ENCODE results near the gene YEATS2. TPM values are rescaled to one million over a fixed set of nuclear protein-coding genes. Genes with fewer than 3 reads are reported as not detected.
"Not testable (repeated sequence)": the region's sequence is repeated elsewhere in the genome, so short reads cannot be mapped to it uniquely, and the experiment has no call there.

The YEATS2 gene
- total and polyA plus RNA-seq, 2 experiments from 2014 or later: 15.2 to 72.8 TPM

DNA sequence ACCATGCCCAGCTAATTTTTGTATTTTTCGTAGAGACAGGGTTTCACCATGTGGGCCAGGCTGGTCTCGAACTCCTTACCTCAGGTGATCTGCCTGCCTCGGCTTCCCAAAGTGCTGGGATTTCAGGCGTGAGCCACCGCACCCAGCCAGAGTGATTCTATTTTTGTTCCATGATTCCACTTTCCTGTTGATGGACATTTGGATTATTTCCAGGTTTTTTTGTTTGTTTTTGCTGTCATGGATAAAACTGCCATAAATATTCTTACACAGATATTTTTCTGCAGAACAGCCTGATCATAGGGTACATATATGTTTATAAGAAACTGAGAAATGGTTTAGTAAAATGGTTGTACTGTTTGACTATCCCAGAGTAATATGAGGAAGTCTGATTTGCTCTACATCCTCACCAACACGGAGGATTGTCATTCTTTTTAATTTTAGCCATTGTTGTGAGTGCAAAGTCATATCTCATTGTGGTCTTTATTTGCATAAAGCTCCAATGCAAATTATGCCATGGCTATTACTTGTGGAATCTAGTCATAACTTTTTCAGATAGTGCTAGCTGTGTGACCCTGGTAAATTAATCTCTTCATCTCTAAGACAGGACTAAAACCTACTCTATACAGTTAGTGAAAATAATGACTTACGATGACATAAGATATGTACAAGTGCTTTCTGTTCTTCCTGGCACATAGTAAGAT lies 85.1 kb downstream of the YEATS2 start (continued):
- TF ChIP-seq ZNF462 (CRISPR knock-in tag; IDR thresholded peaks at IDR 0.05) (no peak), STAT1 (IDR thresholded peaks at IDR 0.05; ENCODE audit: unreplicated experiment) (no peak), NANOG (IDR thresholded peaks at IDR 0.05; ENCODE audit: borderline replicate concordance) (no peak)
- TF ChIP-seq, protein P1, sequence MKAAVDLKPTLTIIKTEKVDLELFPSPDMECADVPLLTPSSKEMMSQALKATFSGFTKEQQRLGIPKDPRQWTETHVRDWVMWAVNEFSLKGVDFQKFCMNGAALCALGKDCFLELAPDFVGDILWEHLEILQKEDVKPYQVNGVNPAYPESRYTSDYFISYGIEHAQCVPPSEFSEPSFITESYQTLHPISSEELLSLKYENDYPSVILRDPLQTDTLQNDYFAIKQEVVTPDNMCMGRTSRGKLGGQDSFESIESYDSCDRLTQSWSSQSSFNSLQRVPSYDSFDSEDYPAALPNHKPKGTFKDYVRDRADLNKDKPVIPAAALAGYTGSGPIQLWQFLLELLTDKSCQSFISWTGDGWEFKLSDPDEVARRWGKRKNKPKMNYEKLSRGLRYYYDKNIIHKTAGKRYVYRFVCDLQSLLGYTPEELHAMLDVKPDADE (IDR thresholded peaks at IDR 0.05): no peak

GRCh38 chr3:183784503-183784902 lies 86.9 kb downstream of the YEATS2 start:
- DNase-seq (ENCODE audit: low spot score); H3K27me3 Mint-ChIP-seq (ENCODE audit: insufficient read depth, low read depth, poor library complexity); H3F3A ChIP-seq (replicated peaks; ENCODE audit: low read depth); H3K9me3 Mint-ChIP-seq; H2AFZ ChIP-seq; H3K4me2 ChIP-seq; H3K27ac Mint-ChIP-seq; H3K4me3 Mint-ChIP-seq; H3K4me1 Mint-ChIP-seq; H3K4me1 ChIP-seq (ENCODE audit: insufficient read depth); H3K27me3 ChIP-seq (ENCODE audit: insufficient read depth); H3K9me2 ChIP-seq (ENCODE audit: insufficient read depth); H3K4me3 ChIP-seq; H3K27ac ChIP-seq (ENCODE audit: low read depth); ATAC-seq: not testable (repeated sequence)
- H3K36me3 Mint-ChIP-seq (ENCODE audit: low read depth): peaks cover 83% of the 10 kb centered on the region
- H3K36me3 ChIP-seq (ENCODE audit: insufficient read depth): peaks cover 59% of the 10 kb centered on the region
- H3K79me2 ChIP-seq (replicated peaks; ENCODE audit: insufficient read depth): peaks cover 15% of the 10 kb centered on the region; the same call in 1 of the 2 replicates
- H4K20me1 ChIP-seq (replicated peaks; ENCODE audit: insufficient read depth): peaks cover 17% of the 10 kb centered on the region

Data from GM23338 (cell line).